GM12874 (cell line): ENCODE data around the gene FGF1.

Experiments used
- CTCF ChIP-seq: IDR thresholded peaks from 2 replicates; pipeline ENCODE4 v1.5.1; 2011; ENCODE audit warnings: low read depth, mild to moderate bottlenecking, control low read depth, low read length, moderate library complexity; ENCODE audit not compliant: insufficient read depth

The FGF1 gene

GRCh38 chr5:142701673-142702311, 15.9 kb upstream of the FGF1 start:
- no peak for TF ChIP-seq CTCF

- no peak for TF ChIP-seq CTCF
Measured at GRCh38 chr5:142700566-142700965, 14.7 kb upstream of the FGF1 start.

- peak; percentile 89 for TF ChIP-seq CTCF
Measured at GRCh38 chr5:142699184-142699720, 13.4 kb upstream of the FGF1 start.

- no peak for TF ChIP-seq CTCF
Measured at GRCh38 chr5:142698447-142699183, 12.7 kb upstream of the FGF1 start.

GRCh38 chr5:142697356-142698255, 11.7 kb upstream of the FGF1 start:
- TF ChIP-seq CTCF, result no peak

GRCh38 chr5:142696379-142696778, 10.5 kb upstream of the FGF1 start:
- TF ChIP-seq CTCF, result no peak

GRCh38 chr5:142694092-142694856, 8.4 kb upstream of the FGF1 start:
- no peak for TF ChIP-seq CTCF
